ENCODE data around the gene NFKBIZ.

Gene NFKBIZ

GRCh38 chr3:101835676-101836075 lies 13.6 kb upstream of the NFKBIZ start:
- no peak for TF ChIP-seq POLR2A (IDR thresholded peaks at IDR 0.05; ENCODE audit: low read length)
- no peak for TF ChIP-seq GATA1 (IDR thresholded peaks at IDR 0.05; ENCODE audit: low read depth, low read length)

GRCh38 chr3:101836160-101836559 lies 13.2 kb upstream of the NFKBIZ start:
- TF ChIP-seq POLR2A (IDR thresholded peaks at IDR 0.05; ENCODE audit: low read length) = no peak
- no peak for TF ChIP-seq GATA1 (IDR thresholded peaks at IDR 0.05; ENCODE audit: low read depth, low read length)
- DNase-seq = no peak

More at GRCh38 chr3:101835676-101836075, 13.6 kb upstream of the NFKBIZ start:
- no peak for DNase-seq

GRCh38 chr3:101836652-101837598 lies 12.4 kb upstream of the NFKBIZ start:
- DNase-seq = no peak
- TF ChIP-seq GATA1 (IDR thresholded peaks at IDR 0.05; ENCODE audit: low read depth, low read length) (no peak), POLR2A (IDR thresholded peaks at IDR 0.05; ENCODE audit: low read length) (no peak)

GRCh38 chr3:101838691-101839090 lies 10.6 kb upstream of the NFKBIZ start:
- no peak for DNase-seq

GRCh38 chr3:101840066-101840465 lies 9.2 kb upstream of the NFKBIZ start:
- TF ChIP-seq GATA1 (IDR thresholded peaks at IDR 0.05; ENCODE audit: low read depth, low read length) = no peak
- TF ChIP-seq POLR2A (IDR thresholded peaks at IDR 0.05; ENCODE audit: low read length) = no peak
- DNase-seq = no peak

More at GRCh38 chr3:101838691-101839090, 10.6 kb upstream of the NFKBIZ start:
- TF ChIP-seq POLR2A (IDR thresholded peaks at IDR 0.05; ENCODE audit: low read length) (no peak), GATA1 (IDR thresholded peaks at IDR 0.05; ENCODE audit: low read depth, low read length) (no peak)

- no peak for TF ChIP-seq POLR2A (IDR thresholded peaks at IDR 0.05; ENCODE audit: low read length)
- TF ChIP-seq GATA1 (IDR thresholded peaks at IDR 0.05; ENCODE audit: low read depth, low read length) = no peak
- DNase-seq = no peak
Measured at GRCh38 chr3:101842245-101842934, 6.9 kb upstream of the NFKBIZ start.

GRCh38 chr3:101842935-101843330 lies 6.4 kb upstream of the NFKBIZ start:
- no peak for TF ChIP-seq GATA1 (IDR thresholded peaks at IDR 0.05; ENCODE audit: low read depth, low read length)
- TF ChIP-seq POLR2A (IDR thresholded peaks at IDR 0.05; ENCODE audit: low read length) = no peak
- DNase-seq = no peak

- TF ChIP-seq POLR2A (IDR thresholded peaks at IDR 0.05; ENCODE audit: low read length) (no peak), GATA1 (IDR thresholded peaks at IDR 0.05; ENCODE audit: low read depth, low read length) (no peak)
- no peak for DNase-seq
Measured at GRCh38 chr3:101845425-101845824, 3.9 kb upstream of the NFKBIZ start.

- DNase-seq = no peak
- TF ChIP-seq GATA1 (IDR thresholded peaks at IDR 0.05; ENCODE audit: low read depth, low read length) (no peak), POLR2A (IDR thresholded peaks at IDR 0.05; ENCODE audit: low read length) (no peak)
Measured at GRCh38 chr3:101846709-101847108, 2.6 kb upstream of the NFKBIZ start.

GRCh38 chr3:101847328-101847727 lies 2.0 kb upstream of the NFKBIZ start:
- no peak for DNase-seq
- TF ChIP-seq POLR2A (IDR thresholded peaks at IDR 0.05; ENCODE audit: low read length) (no peak), GATA1 (IDR thresholded peaks at IDR 0.05; ENCODE audit: low read depth, low read length) (no peak)

- no peak for TF ChIP-seq POLR2A (IDR thresholded peaks at IDR 0.05; ENCODE audit: low read length)
- no peak for TF ChIP-seq GATA1 (IDR thresholded peaks at IDR 0.05; ENCODE audit: low read depth, low read length)
- DNase-seq = no peak
Measured at GRCh38 chr3:101848326-101848725, 988 bp upstream of the NFKBIZ start.

GRCh38 chr3:101849714-101850245 lies 466 bp downstream of the NFKBIZ start:
- peak; percentile 72 to 85 for DNase-seq
- TF ChIP-seq GATA1 (IDR thresholded peaks at IDR 0.05; ENCODE audit: low read depth, low read length) = no peak
- TF ChIP-seq POLR2A (IDR thresholded peaks at IDR 0.05; ENCODE audit: low read length) = peak; percentile 57

- DNase-seq = peak; percentile 76 to 79
- TF ChIP-seq GATA1 (IDR thresholded peaks at IDR 0.05; ENCODE audit: low read depth, low read length) (no peak), POLR2A (IDR thresholded peaks at IDR 0.05; ENCODE audit: low read length) (no peak)
Measured at GRCh38 chr3:101850246-101851051, 1.1 kb downstream of the NFKBIZ start.

Measured in erythroblast (primary cell).